Astrocyte (in vitro differentiated cells and primary cell): ENCODE measurements around the gene B4GALT1. TPM values are rescaled to one million over a fixed set of nuclear protein-coding genes. Genes with fewer than 3 reads are reported as not detected.
A peak's percentile ranks its signal among the peaks of the same experiment; 100 is the strongest.

Experiments used
- DNase-seq: peaks from one replicate; pipeline ENCODE4 v3.0.0-alpha.2; 2010; ENCODE audit warnings: low read depth
- FAIRE-seq: peaks from 2 replicates; lab custom pipeline; 2011; peaks lifted over from hg19 to GRCh38; lab: Jason Lieb, UNC
- H2AFZ ChIP-seq: 2 replicates; pipeline ENCODE4 v1.6.0; 2012; ENCODE audit warnings: low read depth, low read length, inconsistent platforms
- H3K27ac ChIP-seq: 2 replicates; pipeline ENCODE4 v1.5.1; 2011; ENCODE audit warnings: low read depth, low read length, inconsistent platforms
- H3K27me3 ChIP-seq: 2 replicates; pipeline ENCODE4 v1.6.0; 2011; ENCODE audit warnings: low read length, inconsistent platforms; ENCODE audit not compliant: insufficient read depth
- H3K36me3 ChIP-seq: 2 replicates; pipeline ENCODE4 v1.5.1; 2011; ENCODE audit warnings: low read length, inconsistent platforms; ENCODE audit not compliant: insufficient read depth
- H3K4me1 ChIP-seq: 2 replicates; pipeline ENCODE4 v1.5.1; 2011; ENCODE audit warnings: low read length, inconsistent platforms; ENCODE audit not compliant: insufficient read depth
- H3K4me2 ChIP-seq: 2 replicates; pipeline ENCODE4 v1.6.0; 2012; ENCODE audit warnings: low read length, inconsistent platforms
- H3K4me3 ChIP-seq: 2 replicates; pipeline ENCODE4 v1.5.1; 2011; ENCODE audit warnings: low read depth, mild to moderate bottlenecking, low read length, inconsistent platforms; ENCODE audit not compliant: insufficient read depth
- H3K79me2 ChIP-seq: 2 replicates; pipeline ENCODE4 v1.6.0; 2012; ENCODE audit warnings: mild to moderate bottlenecking, low read length, inconsistent platforms; ENCODE audit not compliant: insufficient read depth
- H3K9ac ChIP-seq: 2 replicates; pipeline ENCODE4 v1.6.0; 2012; ENCODE audit warnings: mild to moderate bottlenecking, low read length, inconsistent platforms
- H3K9me3 ChIP-seq: 2 replicates; pipeline ENCODE4 v1.5.1; 2012; ENCODE audit warnings: low read depth, mild to moderate bottlenecking, low read length, inconsistent platforms; ENCODE audit not compliant: insufficient read depth
- H4K20me1 ChIP-seq: 2 replicates; pipeline ENCODE4 v1.6.0; 2012; ENCODE audit warnings: low read length, inconsistent platforms; ENCODE audit not compliant: insufficient read depth
- H3K27ac Mint-ChIP-seq: one replicate; pipeline ENCODE4 v1.8.0; 2021; ENCODE audit warnings: mild to moderate bottlenecking, mixed read lengths; ENCODE audit not compliant: unreplicated experiment
- H3K27me3 Mint-ChIP-seq: one replicate; pipeline ENCODE4 v1.8.0; 2021; ENCODE audit warnings: low read depth, mixed read lengths; ENCODE audit not compliant: unreplicated experiment
- H3K36me3 Mint-ChIP-seq: one replicate; pipeline ENCODE4 v1.8.0; 2021; ENCODE audit warnings: low read depth, mixed read lengths; ENCODE audit not compliant: unreplicated experiment
- H3K4me1 Mint-ChIP-seq: one replicate; pipeline ENCODE4 v1.8.0; 2021; ENCODE audit warnings: low read depth, mixed read lengths; ENCODE audit not compliant: unreplicated experiment
- H3K4me3 Mint-ChIP-seq: one replicate; pipeline ENCODE4 v1.8.0; 2021; ENCODE audit warnings: mild to moderate bottlenecking, moderate library complexity, mixed read lengths; ENCODE audit not compliant: unreplicated experiment
- H3K9me3 Mint-ChIP-seq: one replicate; pipeline ENCODE4 v1.8.0; 2021; ENCODE audit warnings: mild to moderate bottlenecking, mixed read lengths; ENCODE audit not compliant: unreplicated experiment
- EZH2 ChIP-seq: IDR thresholded peaks from 2 replicates; pipeline ENCODE4 v1.6.1; 2012; ENCODE audit warnings: mild to moderate bottlenecking, low read length, inconsistent platforms; ENCODE audit not compliant: insufficient read depth
- total RNA-seq: library from RNA; stranded (reverse); gene quantifications from 2 replicates; pipeline ENCODE4 v1.2.1, GENCODE V29; 2021
- TF ChIP-seq, protein P1 (sequence below): IDR thresholded peaks from 2 replicates; pipeline ENCODE4 v1.5.1; 2011; ENCODE audit warnings: low read depth, mild to moderate bottlenecking, inconsistent platforms, low read length, moderate library complexity; ENCODE audit not compliant: insufficient read depth

Gene B4GALT1
- total RNA-seq, 1 donor from 2014 or later = 93.1 TPM

DNA sequence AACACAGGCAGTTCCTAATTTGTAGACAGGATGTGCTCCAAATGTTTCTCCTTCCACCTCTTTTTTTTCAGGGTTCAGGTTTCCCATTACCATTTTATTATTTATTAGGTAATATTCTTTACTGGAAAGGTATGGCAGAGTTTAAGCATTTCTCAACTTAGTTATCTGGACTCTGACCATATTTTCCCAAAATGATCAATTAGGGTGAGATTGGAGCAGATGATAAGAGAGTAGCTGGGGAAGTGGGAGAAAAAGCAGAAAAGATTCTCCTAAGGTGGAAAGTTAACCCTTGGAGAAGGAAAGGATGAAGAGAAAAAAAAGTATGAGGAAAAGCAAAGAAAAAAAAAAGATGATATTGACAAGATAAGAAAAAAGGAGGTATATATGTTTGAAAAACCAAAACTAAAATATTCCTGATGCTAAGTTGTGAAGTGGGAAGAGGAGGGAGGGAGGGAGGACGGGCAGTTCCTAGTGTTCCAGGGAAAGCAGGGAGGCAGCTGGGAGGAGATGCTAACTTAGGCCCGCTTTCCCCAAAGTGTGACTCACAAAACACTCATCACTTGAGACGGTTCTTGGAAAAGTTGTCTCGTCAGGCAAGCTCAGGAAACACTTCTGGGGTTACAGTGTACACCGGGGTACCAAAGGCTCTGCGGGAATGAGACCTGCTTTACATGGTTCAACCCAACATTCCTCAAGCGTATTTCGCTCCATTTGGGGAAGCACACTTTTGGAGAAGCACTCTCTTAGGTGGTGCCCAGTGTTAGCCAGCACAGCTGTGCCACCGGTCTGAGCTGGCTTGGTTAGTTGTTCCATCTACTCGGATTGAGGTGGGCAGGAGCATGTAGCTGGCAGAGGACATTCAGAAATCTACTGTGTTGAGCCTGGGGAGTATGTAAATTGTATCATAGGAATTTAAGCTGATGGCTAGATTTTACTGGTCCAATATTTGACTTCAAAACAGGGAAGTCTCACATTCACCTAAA is 35.1 kb downstream of the B4GALT1 start:
- H3K4me3 ChIP-seq = no peak overlapping the region
- H3K27me3 ChIP-seq = no peaks in the 10 kb centered on the region
- no peaks in the 10 kb centered on the region for H3K9me3 ChIP-seq
- H3K9ac ChIP-seq = peak overlapping the region; percentile 9
- H3K4me2 ChIP-seq = peak overlapping the region; percentile 65
- H4K20me1 ChIP-seq = peaks cover 79% of the 10 kb centered on the region
- H3K36me3 ChIP-seq = no peaks in the 10 kb centered on the region
- Mint-ChIP-seq H3K27me3 (no peaks in the 10 kb centered on the region), H3K36me3 (peaks cover 21% of the 10 kb centered on the region), H3K4me1 (peaks cover 55% of the 10 kb centered on the region), H3K27ac (peak overlapping the region; percentile 29), H3K9me3 (no peaks in the 10 kb centered on the region), H3K4me3 (peak overlapping the region; percentile 62)
- FAIRE-seq (no peak), DNase-seq (peak; percentile 85)
- no peak overlapping the region for H2AFZ ChIP-seq
- TF ChIP-seq, protein P1, sequence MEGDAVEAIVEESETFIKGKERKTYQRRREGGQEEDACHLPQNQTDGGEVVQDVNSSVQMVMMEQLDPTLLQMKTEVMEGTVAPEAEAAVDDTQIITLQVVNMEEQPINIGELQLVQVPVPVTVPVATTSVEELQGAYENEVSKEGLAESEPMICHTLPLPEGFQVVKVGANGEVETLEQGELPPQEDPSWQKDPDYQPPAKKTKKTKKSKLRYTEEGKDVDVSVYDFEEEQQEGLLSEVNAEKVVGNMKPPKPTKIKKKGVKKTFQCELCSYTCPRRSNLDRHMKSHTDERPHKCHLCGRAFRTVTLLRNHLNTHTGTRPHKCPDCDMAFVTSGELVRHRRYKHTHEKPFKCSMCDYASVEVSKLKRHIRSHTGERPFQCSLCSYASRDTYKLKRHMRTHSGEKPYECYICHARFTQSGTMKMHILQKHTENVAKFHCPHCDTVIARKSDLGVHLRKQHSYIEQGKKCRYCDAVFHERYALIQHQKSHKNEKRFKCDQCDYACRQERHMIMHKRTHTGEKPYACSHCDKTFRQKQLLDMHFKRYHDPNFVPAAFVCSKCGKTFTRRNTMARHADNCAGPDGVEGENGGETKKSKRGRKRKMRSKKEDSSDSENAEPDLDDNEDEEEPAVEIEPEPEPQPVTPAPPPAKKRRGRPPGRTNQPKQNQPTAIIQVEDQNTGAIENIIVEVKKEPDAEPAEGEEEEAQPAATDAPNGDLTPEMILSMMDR = no peak
- no peak for TF ChIP-seq EZH2
- H3K79me2 ChIP-seq = peaks cover 43% of the 10 kb centered on the region
- peaks cover 22% of the 10 kb centered on the region for H3K4me1 ChIP-seq
- peak overlapping the region; percentile 60 for H3K27ac ChIP-seq

GRCh38 chr9:33130961-33131789 is 36.0 kb downstream of the B4GALT1 start:
- Histone ChIP-seq H3K4me3 (no peak overlapping the region), H3K4me2 (no peak overlapping the region), H3K27me3 (no peaks in the 10 kb centered on the region), H2AFZ (no peak overlapping the region), H3K9ac (no peak overlapping the region), H3K9me3 (no peaks in the 10 kb centered on the region), H3K4me1 (peaks cover 22% of the 10 kb centered on the region), H3K36me3 (no peaks in the 10 kb centered on the region), H3K79me2 (peaks cover 34% of the 10 kb centered on the region), H3K27ac (peak overlapping the region; percentile 12), H4K20me1 (peaks cover 75% of the 10 kb centered on the region)
- no peak for FAIRE-seq
- Mint-ChIP-seq H3K9me3 (no peaks in the 10 kb centered on the region), H3K27me3 (no peaks in the 10 kb centered on the region), H3K27ac (peak overlapping the region; percentile 96), H3K4me1 (peaks cover 53% of the 10 kb centered on the region), H3K36me3 (peaks cover 23% of the 10 kb centered on the region), H3K4me3 (no peak overlapping the region)
- TF ChIP-seq EZH2 = no peak
- TF ChIP-seq, protein P1 = no peak
- no peak for DNase-seq
